OCI-M2 (cell line): ENCODE data around the gene REM2.

Experiments
- DNase-seq: peaks from one replicate; lab custom pipeline; 2025; ENCODE audit not compliant: unreplicated experiment; lab: John Stamatoyannopoulos, UW

The REM2 gene

GRCh38 chr14:22872833-22873520 is 10.0 kb upstream of the REM2 start:
- no peak for DNase-seq

GRCh38 chr14:22875003-22875747 is 7.8 kb upstream of the REM2 start:
- DNase-seq: no peak

GRCh38 chr14:22875748-22876319 is 7.2 kb upstream of the REM2 start:
- no peak for DNase-seq

GRCh38 chr14:22877000-22877501 is 6.0 kb upstream of the REM2 start:
- DNase-seq: no peak

GRCh38 chr14:22878271-22879246 is 4.5 kb upstream of the REM2 start:
- DNase-seq: no peak

GRCh38 chr14:22882064-22882463 is 958 bp upstream of the REM2 start:
- no peak for DNase-seq

- no peak for DNase-seq
These were observed 371 bp upstream of the REM2 start for GRCh38 chr14:22882529-22883172.

- DNase-seq: no peak
These were observed 1.2 kb downstream of the REM2 start for GRCh38 chr14:22884076-22884737.

- DNase-seq: no peak
These were observed 1.9 kb downstream of the REM2 start for GRCh38 chr14:22884738-22885523.

GRCh38 chr14:22885975-22886374 is 3.0 kb downstream of the REM2 start:
- DNase-seq: no peak

- peak; percentile 49 for DNase-seq
These were observed 3.7 kb downstream of the REM2 start for GRCh38 chr14:22886500-22887259.

GRCh38 chr14:22887260-22887989 is 4.4 kb downstream of the REM2 start:
- DNase-seq: peak; percentile 71

GRCh38 chr14:22887990-22888378 is 5.0 kb downstream of the REM2 start:
- no peak for DNase-seq

- DNase-seq: no peak
These were observed 5.6 kb downstream of the REM2 start for GRCh38 chr14:22888662-22889061.

- DNase-seq: no peak
These were observed 7.4 kb downstream of the REM2 start for GRCh38 chr14:22890416-22890815.

- DNase-seq: no peak
These were observed 9.5 kb downstream of the REM2 start for GRCh38 chr14:22892488-22892887.

- no peak for DNase-seq
These were observed 10.7 kb downstream of the REM2 start for GRCh38 chr14:22893706-22894105.

- no peak for DNase-seq
These were observed 12.4 kb downstream of the REM2 start for GRCh38 chr14:22895402-22895801.
